ENCODE data around the gene TCP11L2. TPM values are rescaled to one million over a fixed set of nuclear protein-coding genes. Genes with fewer than 3 reads are reported as not detected.
A peak's percentile ranks its signal among the peaks of the same experiment; 100 is the strongest.

Gene TCP11L2
- total RNA-seq, 2 experiments from 2014 or later, result 139 to 144 TPM

- Histone ChIP-seq H3K27ac (ENCODE audit: low read depth in 1 of 2, low read length in 2 of 2) (peak overlapping the region; percentile 89 to 100), H3K9me3 (ENCODE audit: control insufficient read depth in 1 of 2, insufficient read depth in 1 of 2, low read length in 2 of 2) (no peaks in the 10 kb centered on the region), H3K36me3 (ENCODE audit: insufficient read depth, low read length) (peaks cover 10% of the 10 kb centered on the region), H3K4me1 (ENCODE audit: insufficient read depth, low read length) (peaks cover 46% of the 10 kb centered on the region), H3K27me3 (ENCODE audit: control insufficient read depth in 1 of 2, insufficient read depth in 2 of 2, low read length in 2 of 2) (no peaks in the 10 kb centered on the region), H3K4me3 (ENCODE audit: low read length) (no peak overlapping the region)
- H3K36me3 Mint-ChIP-seq (ENCODE audit: low read depth), result peaks cover 33% of the 10 kb centered on the region
- peak overlapping the region; percentile 94 for H3K4me3 Mint-ChIP-seq
- POLR2A ChIA-PET, result interaction anchor here (1.1 to 5.8 kb wide), 11 partner anchors 10 to 1065 kb away, joined by 3 to 157 read pairs (median 12); partner anchors contain the start of genes APPL2, CKAP4, POLR3B and TMEM263
- CTCF ChIA-PET, result interaction anchor here (1.7 to 3.5 kb wide), 4 partner anchors 18 to 77 kb away, joined by 5 to 19 read pairs (median 14); partner anchors contain the start of gene POLR3B
- intact Hi-C loops (cut with DNase I, micrococcal nuclease), result loop anchor here in 1 of 2 experiments (5.0 to 10.0 kb wide), 2 partner anchors 792 to 1316 kb away; partner anchors contain the start of genes CRY1 and NOPCHAP1
- peak overlapping the region; percentile 99 for H3K27ac Mint-ChIP-seq
- H3K27me3 Mint-ChIP-seq, result no peaks in the 10 kb centered on the region
- TF ChIP-seq, protein P1, sequence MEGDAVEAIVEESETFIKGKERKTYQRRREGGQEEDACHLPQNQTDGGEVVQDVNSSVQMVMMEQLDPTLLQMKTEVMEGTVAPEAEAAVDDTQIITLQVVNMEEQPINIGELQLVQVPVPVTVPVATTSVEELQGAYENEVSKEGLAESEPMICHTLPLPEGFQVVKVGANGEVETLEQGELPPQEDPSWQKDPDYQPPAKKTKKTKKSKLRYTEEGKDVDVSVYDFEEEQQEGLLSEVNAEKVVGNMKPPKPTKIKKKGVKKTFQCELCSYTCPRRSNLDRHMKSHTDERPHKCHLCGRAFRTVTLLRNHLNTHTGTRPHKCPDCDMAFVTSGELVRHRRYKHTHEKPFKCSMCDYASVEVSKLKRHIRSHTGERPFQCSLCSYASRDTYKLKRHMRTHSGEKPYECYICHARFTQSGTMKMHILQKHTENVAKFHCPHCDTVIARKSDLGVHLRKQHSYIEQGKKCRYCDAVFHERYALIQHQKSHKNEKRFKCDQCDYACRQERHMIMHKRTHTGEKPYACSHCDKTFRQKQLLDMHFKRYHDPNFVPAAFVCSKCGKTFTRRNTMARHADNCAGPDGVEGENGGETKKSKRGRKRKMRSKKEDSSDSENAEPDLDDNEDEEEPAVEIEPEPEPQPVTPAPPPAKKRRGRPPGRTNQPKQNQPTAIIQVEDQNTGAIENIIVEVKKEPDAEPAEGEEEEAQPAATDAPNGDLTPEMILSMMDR (IDR thresholded peaks at IDR 0.05), result no peak
- ATAC-seq (ENCODE audit: poor library complexity) (no peak), DNase-seq (peak in 2 of 14 experiments; percentile 36 to 50)
- peaks cover 52% of the 10 kb centered on the region for H3K4me1 Mint-ChIP-seq (ENCODE audit: low read depth)
- no peaks in the 10 kb centered on the region for H3K9me3 Mint-ChIP-seq
Observed at GRCh38 chr12:106300761-106301160, 1.8 kb upstream of the TCP11L2 start.

- TF ChIP-seq, protein P1 (IDR thresholded peaks at IDR 0.05), result no peak
- ATAC-seq (ENCODE audit: poor library complexity) (no peak), DNase-seq (no peak)
- peak overlapping the region; percentile 94 for H3K4me3 Mint-ChIP-seq
- H3K27ac ChIP-seq (ENCODE audit: low read depth in 1 of 2, low read length in 2 of 2), result peak overlapping the region; percentile 89 to 100
- CTCF ChIA-PET, result interaction anchor here (0.9 to 3.5 kb wide), 8 partner anchors 8 to 1375 kb away, joined by 3 to 19 read pairs (median 5); partner anchors contain the start of gene POLR3B
- no peaks in the 10 kb centered on the region for H3K9me3 Mint-ChIP-seq
- peaks cover 38% of the 10 kb centered on the region for H3K36me3 Mint-ChIP-seq (ENCODE audit: low read depth)
- peaks cover 47% of the 10 kb centered on the region for H3K4me1 ChIP-seq (ENCODE audit: insufficient read depth, low read length)
- H3K27me3 ChIP-seq (ENCODE audit: control insufficient read depth in 1 of 2, insufficient read depth in 2 of 2, low read length in 2 of 2), result no peaks in the 10 kb centered on the region
- intact Hi-C loops (cut with DNase I, micrococcal nuclease), result loop anchor here in 1 of 2 experiments (5.0 to 10.0 kb wide), 2 partner anchors 791 to 1316 kb away; partner anchors contain the start of genes CRY1 and NOPCHAP1
- peak overlapping the region; percentile 99 for H3K27ac Mint-ChIP-seq
- H3K4me3 ChIP-seq (ENCODE audit: low read length), result peak overlapping the region; percentile 97
- no peaks in the 10 kb centered on the region for H3K27me3 Mint-ChIP-seq
- H3K36me3 ChIP-seq (ENCODE audit: insufficient read depth, low read length), result peaks cover 12% of the 10 kb centered on the region
- no peaks in the 10 kb centered on the region for H3K9me3 ChIP-seq (ENCODE audit: control insufficient read depth in 1 of 2, insufficient read depth in 1 of 2, low read length in 2 of 2)
- peaks cover 57% of the 10 kb centered on the region for H3K4me1 Mint-ChIP-seq (ENCODE audit: low read depth)
- POLR2A ChIA-PET, result interaction anchor here (0.6 to 5.8 kb wide), 32 partner anchors 8 to 1465 kb away, joined by 3 to 157 read pairs (median 5); partner anchors contain the start of genes CKAP4, CRY1, MTERF2 and POLR3B
Observed at GRCh38 chr12:106301241-106301610, 1.3 kb upstream of the TCP11L2 start.

DNA sequence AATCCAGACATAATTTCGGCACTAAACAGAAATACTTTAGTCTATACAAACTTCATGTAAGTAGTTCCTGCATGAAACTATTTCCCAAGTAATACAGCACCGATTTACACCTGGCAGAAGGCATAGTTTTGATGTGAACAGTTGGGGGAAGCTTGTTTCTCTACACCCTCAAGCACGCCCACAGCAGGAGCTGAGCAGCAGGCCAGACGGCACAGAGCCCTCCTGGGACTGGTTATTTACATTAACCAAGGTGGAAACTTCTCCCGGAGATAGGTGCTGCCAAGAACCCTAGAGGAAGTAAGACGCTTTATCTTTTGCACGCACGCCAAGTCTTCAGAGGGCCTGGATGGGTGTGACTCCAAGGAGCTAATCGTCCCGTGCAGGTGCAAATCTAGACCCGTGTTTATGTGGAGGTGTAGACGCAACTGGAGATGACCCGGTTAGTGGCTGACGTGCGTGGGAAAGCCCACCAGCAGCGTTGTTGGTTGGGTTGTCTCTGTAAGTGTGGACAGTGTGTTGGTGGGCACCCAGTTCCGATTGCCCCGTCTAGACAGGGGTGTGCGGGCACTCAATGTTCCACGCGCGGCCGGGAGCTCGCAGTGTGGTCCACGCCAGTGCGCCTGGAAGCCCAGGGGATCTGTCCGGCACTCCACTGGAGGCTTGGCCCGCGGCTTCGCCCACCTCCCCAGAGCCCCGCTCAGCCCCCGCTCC is 767 bp upstream of the TCP11L2 start:
- Histone ChIP-seq H3K4me3 (ENCODE audit: low read length) (peak overlapping the region; percentile 97), H3K27me3 (ENCODE audit: control insufficient read depth in 1 of 2, insufficient read depth in 2 of 2, low read length in 2 of 2) (no peaks in the 10 kb centered on the region), H3K9me3 (ENCODE audit: control insufficient read depth in 1 of 2, insufficient read depth in 1 of 2, low read length in 2 of 2) (no peaks in the 10 kb centered on the region), H3K27ac (ENCODE audit: low read depth in 1 of 2, low read length in 2 of 2) (peak overlapping the region; percentile 89 to 100), H3K4me1 (ENCODE audit: insufficient read depth, low read length) (peaks cover 47% of the 10 kb centered on the region), H3K36me3 (ENCODE audit: insufficient read depth, low read length) (peaks cover 12% of the 10 kb centered on the region)
- Mint-ChIP-seq H3K27ac (peak overlapping the region; percentile 99), H3K4me1 (ENCODE audit: low read depth) (peaks cover 62% of the 10 kb centered on the region), H3K9me3 (no peaks in the 10 kb centered on the region), H3K36me3 (ENCODE audit: low read depth) (peaks cover 40% of the 10 kb centered on the region), H3K27me3 (no peaks in the 10 kb centered on the region), H3K4me3 (peak overlapping the region; percentile 94)
- DNase-seq (peak; percentile 51 to 97 (median 70)), ATAC-seq (ENCODE audit: poor library complexity) (peak; percentile 56)
- TF ChIP-seq, protein P1 (IDR thresholded peaks at IDR 0.05), result no peak
- CTCF ChIA-PET, result interaction anchor here (0.8 to 3.5 kb wide), 10 partner anchors 9 to 1375 kb away, joined by 3 to 19 read pairs (median 4); partner anchors contain the start of gene POLR3B
- POLR2A ChIA-PET, result interaction anchor here (0.6 to 5.8 kb wide), 37 partner anchors 8 to 1465 kb away, joined by 3 to 157 read pairs (median 5); partner anchors contain the start of genes CKAP4, CRY1, MTERF2 and POLR3B
- intact Hi-C loops (cut with DNase I, micrococcal nuclease), result loop anchor here (1.0 to 10.0 kb wide), 5 partner anchors 52 to 1317 kb away; partner anchors contain the start of genes CRY1 (in 2 of the 2) and NOPCHAP1 (in 1 of the 2)

All from CD4-positive, alpha-beta T cell (primary cell).